Keratinocyte (primary cell): ENCODE data around the gene OSGIN1. TPM values are rescaled to one million over a fixed set of nuclear protein-coding genes. Genes with fewer than 3 reads are reported as not detected.

Experiments used
- DNase-seq: peaks from one replicate; pipeline ENCODE4 v3.0.0-alpha.2; 2011; ENCODE audit warnings: low read depth, missing footprints, low spot score
- FAIRE-seq: peaks from 2 replicates; lab custom pipeline; 2011; peaks lifted over from hg19 to GRCh38; lab: Jason Lieb, UNC
- H2AFZ ChIP-seq: 2 replicates; pipeline ENCODE4 v1.6.0; 2012; ENCODE audit warnings: low read length, control low read depth, inconsistent platforms; ENCODE audit not compliant: control insufficient read depth
- H3K27ac ChIP-seq: 2 replicates; pipeline ENCODE4 v1.5.1; 2011; ENCODE audit warnings: low read length; ENCODE audit not compliant: control insufficient read depth, insufficient read depth
- H3K27me3 ChIP-seq: 3 replicates; pipeline ENCODE4 v1.6.0; 2011; ENCODE audit warnings: low read length; ENCODE audit not compliant: control insufficient read depth, insufficient read depth; ENCODE audit errors: extremely low read depth
- H3K36me3 ChIP-seq, 2 experiments: 2 replicates in 1 of 2; 3 replicates in 1 of 2; pipeline ENCODE4 v1.5.1; 2011; ENCODE audit warnings: low read length in 2 of 2, mild to moderate bottlenecking in 1 of 2; ENCODE audit not compliant: control insufficient read depth in 2 of 2, insufficient read depth in 2 of 2; ENCODE audit errors: extremely low read depth in 1 of 2
- H3K4me1 ChIP-seq: 3 replicates; pipeline ENCODE4 v1.5.1; 2011; ENCODE audit warnings: low read length; ENCODE audit not compliant: control insufficient read depth, insufficient read depth; ENCODE audit errors: extremely low read depth
- H3K4me2 ChIP-seq: 3 replicates; pipeline ENCODE4 v1.6.0; 2011; ENCODE audit warnings: low read depth, low read length; ENCODE audit not compliant: control insufficient read depth, insufficient read depth; ENCODE audit errors: extremely low read depth
- H3K4me3 ChIP-seq, 3 experiments: fragments of 200-600 bp in 1 of 3; sonication (generic) in 1 of 3; 2 replicates in 2 of 3; 3 replicates in 1 of 3; pipeline ENCODE4 v1.5.1; 2011 to 2016; ENCODE audit warnings: low read length in 3 of 3, mild to moderate bottlenecking in 3 of 3, control low read depth in 2 of 3, inconsistent platforms in 1 of 3, low read depth in 1 of 3, mixed read lengths in 1 of 3, mixed run types in 1 of 3, moderate library complexity in 1 of 3; ENCODE audit not compliant: control insufficient read depth in 2 of 3, insufficient read depth in 2 of 3; ENCODE audit errors: extremely low read depth in 1 of 3
- H3K79me2 ChIP-seq: 2 replicates; pipeline ENCODE4 v1.6.0; 2012; ENCODE audit warnings: low read length; ENCODE audit not compliant: control insufficient read depth, insufficient read depth
- H3K9ac ChIP-seq: 3 replicates; pipeline ENCODE4 v1.6.0; 2011; ENCODE audit warnings: low read length; ENCODE audit not compliant: control insufficient read depth, insufficient read depth; ENCODE audit errors: extremely low read depth
- H3K9me1 ChIP-seq: 3 replicates; pipeline ENCODE4 v1.6.0; 2011; ENCODE audit warnings: low read length; ENCODE audit not compliant: control insufficient read depth, insufficient read depth; ENCODE audit errors: extremely low read depth
- H3K9me3 ChIP-seq: 2 replicates; pipeline ENCODE4 v1.5.1; 2012; ENCODE audit warnings: low read depth, low read length; ENCODE audit not compliant: control insufficient read depth
- H4K20me1 ChIP-seq: 3 replicates; pipeline ENCODE4 v1.6.0; 2011; ENCODE audit warnings: low read length; ENCODE audit not compliant: control insufficient read depth, insufficient read depth; ENCODE audit errors: extremely low read depth
- CTCF ChIP-seq, 3 experiments: IDR thresholded peaks in 1 of 3; conservative IDR thresholded peaks in 1 of 3; optimal IDR thresholded peaks in 1 of 3; 2 replicates in 2 of 3; 3 replicates in 1 of 3; pipeline versions ENCODE3 to v1.5.1; 2011; ENCODE audit warnings: low read length in 3 of 3, mild to moderate bottlenecking in 3 of 3, moderate library complexity in 2 of 3, control low read depth in 1 of 3, inconsistent platforms in 1 of 3; ENCODE audit not compliant: insufficient read depth in 2 of 3; ENCODE audit errors: extremely low read depth in 1 of 3
- EZH2 ChIP-seq: IDR thresholded peaks from one replicate; pipeline ENCODE4 v1.6.1; 2012; ENCODE audit warnings: inconsistent platforms, mild to moderate bottlenecking, low read length, moderate library complexity
- dilution Hi-C: fragments of 300-500 bp; cut with MboI; formaldehyde crosslinking; loops from one replicate; pipeline ENCODE4 v1.7.0; 2020; ENCODE audit warnings: low sequenced_read_pairs; ENCODE audit not compliant: extremely low pct_ligation_motif_present
- polyA plus RNA-seq, 5 experiments: library from polyadenylated mRNA; depleted of rRNA in 3 of 5; stranded (reverse) in 3 of 5; stranded (forward) in 1 of 5; unstranded in 1 of 5; fragments of >200 nt; gene quantifications; 1 replicate in 1 of 5; 2 replicates in 3 of 5; 3 replicates in 1 of 5; pipeline versions ENCODE4 v1.2.1 to v1.2.3, GENCODE V29; 2011 to 2012; ENCODE audit warnings: missing spikeins in 2 of 5, low read depth in 1 of 5, low replicate concordance in 1 of 5

OSGIN1 gene
- polyA plus RNA-seq, 1 donor (not counting 4 experiments of a cell fraction or from before 2014, with no cell fraction given) = 2.1 TPM

GRCh38 chr16:83942815-83943515, 10.1 kb upstream of the OSGIN1 start:
- no peaks in the 10 kb centered on the region for H3K4me1 ChIP-seq
- dilution Hi-C loops = no loop called here
- no peaks in the 10 kb centered on the region for H3K9me3 ChIP-seq
- no peaks in the 10 kb centered on the region for H4K20me1 ChIP-seq
- FAIRE-seq (no peak), DNase-seq (no peak)
- TF ChIP-seq CTCF (optimal IDR thresholded peaks at IDR 0.05 in 1 of 3, IDR thresholded peaks at IDR 0.05 in 1 of 3, conservative IDR thresholded peaks at IDR 0.05 in 1 of 3; ENCODE audit: extremely low read depth in 1 of 3, insufficient read depth in 2 of 3, low read length in 3 of 3) (no peak), EZH2 (no peak)
- no peaks in the 10 kb centered on the region for H3K9me1 ChIP-seq
- H3K4me3 ChIP-seq = no peak overlapping the region
- no peak overlapping the region for H2AFZ ChIP-seq
- H3K79me2 ChIP-seq = no peaks in the 10 kb centered on the region
- no peaks in the 10 kb centered on the region for H3K36me3 ChIP-seq
- no peak overlapping the region for H3K4me2 ChIP-seq
- H3K9ac ChIP-seq = no peak overlapping the region
- H3K27ac ChIP-seq = no peak overlapping the region
- no peaks in the 10 kb centered on the region for H3K27me3 ChIP-seq

- DNase-seq (no peak), FAIRE-seq (no peak)
- H3K9me3 ChIP-seq = no peaks in the 10 kb centered on the region
- H3K4me2 ChIP-seq = no peak overlapping the region
- no peaks in the 10 kb centered on the region for H3K4me1 ChIP-seq
- no peak overlapping the region for H3K4me3 ChIP-seq
- no peaks in the 10 kb centered on the region for H3K27me3 ChIP-seq
- H4K20me1 ChIP-seq = no peaks in the 10 kb centered on the region
- no peaks in the 10 kb centered on the region for H3K36me3 ChIP-seq
- no peak overlapping the region for H2AFZ ChIP-seq
- dilution Hi-C loops = no loop called here
- no peak for TF ChIP-seq EZH2
- TF ChIP-seq CTCF (optimal IDR thresholded peaks at IDR 0.05 in 1 of 3, IDR thresholded peaks at IDR 0.05 in 1 of 3, conservative IDR thresholded peaks at IDR 0.05 in 1 of 3; ENCODE audit: extremely low read depth in 1 of 3, insufficient read depth in 2 of 3, low read length in 3 of 3) = no peak
- no peaks in the 10 kb centered on the region for H3K9me1 ChIP-seq
- no peak overlapping the region for H3K9ac ChIP-seq
- H3K79me2 ChIP-seq = no peaks in the 10 kb centered on the region
- H3K27ac ChIP-seq = no peak overlapping the region
Observed at GRCh38 chr16:83943516-83944050, 9.5 kb upstream of the OSGIN1 start.
